Measurements from ENCODE around the gene PCDHA1. TPM values are rescaled to one million over a fixed set of nuclear protein-coding genes. Genes with fewer than 3 reads are reported as not detected.

The PCDHA1 gene
- polyA plus RNA-seq, 1 of the 3 experiments (the other 2 are of a cell fraction), result 0.16 TPM

- POLR2A ChIA-PET, result no interaction called here
- Histone ChIP-seq H3K9ac (no peak overlapping the region), H3K9me3 (no peaks in the 10 kb centered on the region), H3K27ac (ENCODE audit: low read depth in 2 of 2, low read length in 1 of 2) (no peak overlapping the region), H3K4me3 (ENCODE audit: low read depth in 2 of 2, low read length in 1 of 2) (no peak overlapping the region), H3K27me3 (ENCODE audit: insufficient read depth) (no peaks in the 10 kb centered on the region), H2AFZ (ENCODE audit: low read depth) (no peak overlapping the region), H3F3A (replicated peaks; ENCODE audit: insufficient read depth) (no peaks in the 10 kb centered on the region), H4K20me1 (ENCODE audit: insufficient read depth) (no peaks in the 10 kb centered on the region), H3K4me1 (ENCODE audit: control insufficient read depth in 1 of 2, insufficient read depth in 2 of 2, low read depth in 1 of 2, low read length in 1 of 2) (peaks cover 17 to 19% of the 10 kb centered on the region in 2 experiments; a peak in 3 of 4 replicates), H3K4me2 (no peak overlapping the region), H3K79me2 (ENCODE audit: insufficient read depth) (no peaks in the 10 kb centered on the region), H3K9me2 (no peaks in the 10 kb centered on the region), H3K36me3 (replicated peaks in 1 of 2; ENCODE audit: control insufficient read depth in 1 of 2, insufficient read depth in 2 of 2, low read length in 1 of 2) (peaks cover 0 to 5% of the 10 kb centered on the region in 2 experiments)
- TF ChIP-seq YY1 (IDR thresholded peaks at IDR 0.05; ENCODE audit: low read depth) (no peak), TCF12 (IDR thresholded peaks at IDR 0.05) (no peak), MAX (IDR thresholded peaks at IDR 0.05; ENCODE audit: low read depth) (no peak), RAD21 (IDR thresholded peaks at IDR 0.05; ENCODE audit: low read length) (no peak), RCOR1 (IDR thresholded peaks at IDR 0.05; ENCODE audit: low read length) (no peak), RXRA (IDR thresholded peaks at IDR 0.05; ENCODE audit: borderline replicate concordance, low read depth) (no peak), REST (IDR thresholded peaks at IDR 0.05; ENCODE audit: low read depth, low read length) (no peak)
- CTCF ChIA-PET, result interaction anchor here (0.7 to 3.0 kb wide), 5 partner anchors 15 to 226 kb away, joined by 3 to 10 read pairs (median 4); partner anchors contain the start of gene PCDHAC1
- no peak for DNase-seq
These were observed 221.9 kb downstream of the PCDHA1 start for GRCh38 chr5:141007791-141008190.

GRCh38 chr5:141010047-141010793 is 224.3 kb downstream of the PCDHA1 start:
- Histone ChIP-seq H3K79me2 (ENCODE audit: insufficient read depth) (no peaks in the 10 kb centered on the region), H4K20me1 (ENCODE audit: insufficient read depth) (no peaks in the 10 kb centered on the region), H3K9me3 (no peaks in the 10 kb centered on the region), H3K9ac (no peak overlapping the region), H2AFZ (ENCODE audit: low read depth) (no peak overlapping the region), H3K4me2 (no peak overlapping the region), H3K36me3 (replicated peaks in 1 of 2; ENCODE audit: control insufficient read depth in 1 of 2, insufficient read depth in 2 of 2, low read length in 1 of 2) (peaks cover 0 to 5% of the 10 kb centered on the region in 2 experiments), H3K27me3 (ENCODE audit: insufficient read depth) (no peaks in the 10 kb centered on the region), H3K4me1 (ENCODE audit: control insufficient read depth in 1 of 2, insufficient read depth in 2 of 2, low read depth in 1 of 2, low read length in 1 of 2) (no peaks in the 10 kb centered on the region; a peak in 2 of 4 replicates), H3K4me3 (ENCODE audit: low read depth in 2 of 2, low read length in 1 of 2) (no peak overlapping the region), H3K9me2 (no peaks in the 10 kb centered on the region), H3K27ac (ENCODE audit: low read depth in 2 of 2, low read length in 1 of 2) (no peak overlapping the region), H3F3A (replicated peaks; ENCODE audit: insufficient read depth) (no peaks in the 10 kb centered on the region)
- no peak for DNase-seq
- no peak for TF ChIP-seq GABPA (IDR thresholded peaks at IDR 0.05; ENCODE audit: low read depth)
- TF ChIP-seq REST (IDR thresholded peaks at IDR 0.05; ENCODE audit: low read depth, low read length), result no peak
- TF ChIP-seq FOSL2 (IDR thresholded peaks at IDR 0.05; ENCODE audit: borderline replicate concordance, low read depth), result no peak
- TF ChIP-seq USF2 (IDR thresholded peaks at IDR 0.05; ENCODE audit: borderline replicate concordance, low read depth, low read length), result no peak
- no peak for TF ChIP-seq TEAD4 (IDR thresholded peaks at IDR 0.05; ENCODE audit: borderline replicate concordance, insufficient read depth)
- TF ChIP-seq TCF12 (IDR thresholded peaks at IDR 0.05), result no peak
- no peak for TF ChIP-seq TAF1 (IDR thresholded peaks at IDR 0.05; ENCODE audit: borderline replicate concordance, low read depth, low read length)
- TF ChIP-seq MEF2A (IDR thresholded peaks at IDR 0.05; ENCODE audit: borderline replicate concordance, low read depth), result no peak
- TF ChIP-seq RAD21 (IDR thresholded peaks at IDR 0.05; ENCODE audit: low read length), result no peak
- no peak for TF ChIP-seq RCOR1 (IDR thresholded peaks at IDR 0.05; ENCODE audit: low read length)
- no peak for TF ChIP-seq GATA2 (CRISPR knock-in tag; IDR thresholded peaks at IDR 0.05)
- TF ChIP-seq FOXM1 (IDR thresholded peaks at IDR 0.05; ENCODE audit: low read depth), result no peak
- no peak for TF ChIP-seq POLR2AphosphoS5 (IDR thresholded peaks at IDR 0.05; ENCODE audit: low read depth, low read length)
- WGBS (ENCODE audit: low lambda C conversion rate), result 67% methylated on average over 12 of the region's 12 CpGs
- POLR2A ChIA-PET, result no interaction called here
- CTCF ChIA-PET, result interaction anchor here (0.9 to 2.0 kb wide), 2 partner anchors 18 to 30 kb away, joined by 3 to 6 read pairs; no protein-coding TSS in a partner anchor
